Panc1 (cell line): ENCODE results near the gene OGFRL1.

Experiments used
- POLR2AphosphoS5 ChIP-seq: IDR thresholded peaks from 2 replicates; pipeline ENCODE4 v1.6.1; 2012; ENCODE audit warnings: mild to moderate bottlenecking, low read depth, low read length, moderate library complexity
- TCF7L2 ChIP-seq: IDR thresholded peaks from 2 replicates; pipeline ENCODE4 v1.6.1; 2011; ENCODE audit warnings: mild to moderate bottlenecking, low read depth, low read length, inconsistent platforms
- TF ChIP-seq, protein P1 (sequence below): fragments of 450-650 bp; IDR thresholded peaks from 2 replicates; pipeline ENCODE4 v1.5.1; 2017; ENCODE audit warnings: mild to moderate bottlenecking
- TF ChIP-seq, protein P2 (sequence below), 2 experiments: IDR thresholded peaks; 2 replicates each; pipeline ENCODE4 v1.6.1; 2011 to 2012; ENCODE audit warnings: low read depth in 2 of 2, control low read depth in 1 of 2, low read length in 1 of 2, mild to moderate bottlenecking in 1 of 2, moderate library complexity in 1 of 2; ENCODE audit not compliant: insufficient read depth in 1 of 2

- TF ChIP-seq, protein P1, sequence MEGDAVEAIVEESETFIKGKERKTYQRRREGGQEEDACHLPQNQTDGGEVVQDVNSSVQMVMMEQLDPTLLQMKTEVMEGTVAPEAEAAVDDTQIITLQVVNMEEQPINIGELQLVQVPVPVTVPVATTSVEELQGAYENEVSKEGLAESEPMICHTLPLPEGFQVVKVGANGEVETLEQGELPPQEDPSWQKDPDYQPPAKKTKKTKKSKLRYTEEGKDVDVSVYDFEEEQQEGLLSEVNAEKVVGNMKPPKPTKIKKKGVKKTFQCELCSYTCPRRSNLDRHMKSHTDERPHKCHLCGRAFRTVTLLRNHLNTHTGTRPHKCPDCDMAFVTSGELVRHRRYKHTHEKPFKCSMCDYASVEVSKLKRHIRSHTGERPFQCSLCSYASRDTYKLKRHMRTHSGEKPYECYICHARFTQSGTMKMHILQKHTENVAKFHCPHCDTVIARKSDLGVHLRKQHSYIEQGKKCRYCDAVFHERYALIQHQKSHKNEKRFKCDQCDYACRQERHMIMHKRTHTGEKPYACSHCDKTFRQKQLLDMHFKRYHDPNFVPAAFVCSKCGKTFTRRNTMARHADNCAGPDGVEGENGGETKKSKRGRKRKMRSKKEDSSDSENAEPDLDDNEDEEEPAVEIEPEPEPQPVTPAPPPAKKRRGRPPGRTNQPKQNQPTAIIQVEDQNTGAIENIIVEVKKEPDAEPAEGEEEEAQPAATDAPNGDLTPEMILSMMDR = no peak
- TF ChIP-seq POLR2AphosphoS5 (no peak), TCF7L2 (no peak)
- TF ChIP-seq, protein P2, sequence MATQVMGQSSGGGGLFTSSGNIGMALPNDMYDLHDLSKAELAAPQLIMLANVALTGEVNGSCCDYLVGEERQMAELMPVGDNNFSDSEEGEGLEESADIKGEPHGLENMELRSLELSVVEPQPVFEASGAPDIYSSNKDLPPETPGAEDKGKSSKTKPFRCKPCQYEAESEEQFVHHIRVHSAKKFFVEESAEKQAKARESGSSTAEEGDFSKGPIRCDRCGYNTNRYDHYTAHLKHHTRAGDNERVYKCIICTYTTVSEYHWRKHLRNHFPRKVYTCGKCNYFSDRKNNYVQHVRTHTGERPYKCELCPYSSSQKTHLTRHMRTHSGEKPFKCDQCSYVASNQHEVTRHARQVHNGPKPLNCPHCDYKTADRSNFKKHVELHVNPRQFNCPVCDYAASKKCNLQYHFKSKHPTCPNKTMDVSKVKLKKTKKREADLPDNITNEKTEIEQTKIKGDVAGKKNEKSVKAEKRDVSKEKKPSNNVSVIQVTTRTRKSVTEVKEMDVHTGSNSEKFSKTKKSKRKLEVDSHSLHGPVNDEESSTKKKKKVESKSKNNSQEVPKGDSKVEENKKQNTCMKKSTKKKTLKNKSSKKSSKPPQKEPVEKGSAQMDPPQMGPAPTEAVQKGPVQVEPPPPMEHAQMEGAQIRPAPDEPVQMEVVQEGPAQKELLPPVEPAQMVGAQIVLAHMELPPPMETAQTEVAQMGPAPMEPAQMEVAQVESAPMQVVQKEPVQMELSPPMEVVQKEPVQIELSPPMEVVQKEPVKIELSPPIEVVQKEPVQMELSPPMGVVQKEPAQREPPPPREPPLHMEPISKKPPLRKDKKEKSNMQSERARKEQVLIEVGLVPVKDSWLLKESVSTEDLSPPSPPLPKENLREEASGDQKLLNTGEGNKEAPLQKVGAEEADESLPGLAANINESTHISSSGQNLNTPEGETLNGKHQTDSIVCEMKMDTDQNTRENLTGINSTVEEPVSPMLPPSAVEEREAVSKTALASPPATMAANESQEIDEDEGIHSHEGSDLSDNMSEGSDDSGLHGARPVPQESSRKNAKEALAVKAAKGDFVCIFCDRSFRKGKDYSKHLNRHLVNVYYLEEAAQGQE (IDR thresholded peaks at IDR 0.05; ENCODE audit: insufficient read depth in 1 of 2, low read depth in 2 of 2, low read length in 1 of 2) = no peak
Observed at GRCh38 chr6:71326611-71327010, 38.0 kb downstream of the OGFRL1 start.
